HG02870 (cell line): ENCODE data around the gene RAD52.

Experiments
- ATAC-seq: cut with Tn5 transposase; IDR thresholded peaks from one replicate; pipeline ENCODE4 v1.9.1; 2021; ENCODE audit warnings: mild to moderate bottlenecking, moderate library complexity; ENCODE audit not compliant: unreplicated experiment

RAD52 gene

GRCh38 chr12:879641-880040, 69.9 kb downstream of the RAD52 start:
- no peak for ATAC-seq

DNA sequence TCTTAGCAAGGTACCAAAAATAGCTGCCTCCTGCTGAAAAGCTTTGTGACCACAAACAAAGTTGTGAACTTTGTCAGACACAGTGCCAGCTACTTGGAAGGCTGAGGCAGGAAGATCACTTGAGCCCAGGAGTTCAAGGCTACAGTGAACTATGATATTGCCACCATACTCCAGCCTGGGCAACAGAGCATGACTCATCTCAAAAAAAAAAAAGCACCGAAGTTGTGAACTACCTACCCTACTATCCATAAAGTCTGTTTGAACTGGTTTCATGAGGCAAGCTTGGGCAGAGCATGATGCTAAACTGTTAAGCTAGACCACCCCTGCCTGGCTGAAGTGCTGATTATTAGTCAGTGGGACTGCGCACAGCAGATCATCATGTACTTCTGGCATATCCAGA, 75.5 kb downstream of the RAD52 start:
- no peak for ATAC-seq

DNA sequence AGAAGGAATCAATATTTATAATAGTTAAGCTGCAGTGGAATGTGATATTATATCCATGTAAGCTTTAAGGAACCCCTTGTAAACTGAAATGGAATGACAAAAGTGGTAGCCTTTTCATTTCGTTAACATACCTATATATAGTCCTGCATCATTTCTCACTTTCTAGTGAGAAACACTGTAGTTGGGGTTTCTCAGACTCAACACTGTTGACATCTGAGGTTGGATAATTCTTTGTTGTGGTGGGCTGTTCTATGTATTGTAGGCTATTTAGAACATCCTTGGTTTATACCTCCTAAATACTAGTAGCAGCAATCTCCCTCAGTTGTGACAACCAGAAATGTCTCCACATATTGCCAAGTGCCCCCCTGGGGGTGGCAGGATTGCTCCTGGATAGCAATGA, 79.1 kb downstream of the RAD52 start:
- ATAC-seq: no peak

DNA sequence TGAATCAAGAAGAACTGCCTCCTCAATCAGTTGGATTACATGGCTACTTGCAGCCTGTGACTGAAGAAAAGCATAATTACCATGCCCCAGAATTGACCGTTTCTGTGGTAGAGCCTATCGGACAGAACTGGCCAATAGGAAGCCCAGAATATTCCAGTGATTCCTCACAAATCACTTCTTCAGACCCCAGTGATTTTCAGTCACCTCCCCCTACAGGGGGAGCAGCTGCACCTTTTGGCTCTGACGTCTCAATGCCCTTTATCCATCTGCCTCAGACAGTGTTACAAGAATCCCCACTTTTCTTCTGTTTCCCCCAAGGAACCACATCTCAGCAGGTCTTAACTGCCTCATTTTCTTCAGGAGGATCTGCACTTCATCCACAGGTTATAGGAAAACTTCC, 80.8 kb downstream of the RAD52 start:
- no peak for ATAC-seq

GRCh38 chr12:867905-868304, 81.6 kb downstream of the RAD52 start:
- ATAC-seq: no peak

DNA sequence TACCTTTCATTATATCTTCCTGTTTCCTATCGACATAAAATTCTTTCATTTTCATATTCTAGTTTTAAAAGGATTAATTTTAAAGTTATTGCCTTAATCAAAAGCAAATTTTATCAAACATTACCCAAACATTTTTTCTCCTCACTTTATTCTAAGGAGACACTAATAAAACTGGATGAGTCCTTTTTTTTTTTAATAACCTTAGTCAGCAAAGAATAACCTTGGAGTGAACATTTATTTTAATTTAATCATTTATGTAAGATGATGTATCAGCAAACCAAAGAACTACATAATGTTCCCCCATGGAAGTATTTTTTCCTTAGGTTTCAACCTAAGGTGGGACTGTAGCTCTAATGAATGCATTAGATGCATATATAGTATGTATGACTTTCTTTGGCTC, 83.9 kb downstream of the RAD52 start:
- ATAC-seq: no peak

DNA sequence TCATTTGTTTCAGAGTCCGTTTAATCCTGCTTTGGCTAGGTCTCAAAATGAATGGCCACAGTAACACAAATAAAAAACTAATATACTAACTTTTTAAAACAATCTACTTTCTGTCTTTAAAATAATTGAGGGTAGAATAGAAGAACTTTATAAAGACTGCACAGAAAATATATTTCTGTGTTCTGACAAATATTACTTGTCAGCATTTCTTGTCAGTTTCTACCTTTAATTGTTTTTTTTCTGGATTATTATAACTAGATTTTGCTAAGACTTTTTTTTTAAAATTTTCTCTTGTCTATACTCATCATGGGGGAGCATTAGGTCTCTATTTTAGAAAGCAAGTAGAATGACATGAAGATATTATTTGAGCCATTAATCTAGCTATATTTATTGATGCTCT, 86.2 kb downstream of the RAD52 start:
- ATAC-seq: no peak

- no peak for ATAC-seq
These were observed 87.1 kb downstream of the RAD52 start for GRCh38 chr12:862303-862911.
